Liver (tissue), 9 donors: ENCODE data around the gene RSPO4. TPM values are rescaled to one million over a fixed set of nuclear protein-coding genes. Genes with fewer than 3 reads are reported as not detected.
"Not testable (repeated sequence)": the region's sequence is repeated elsewhere in the genome, so short reads cannot be mapped to it uniquely, and the experiment has no call there.

Experiments
- DNase-seq: peaks from one replicate; pipeline ENCODE4 v3.0.0-alpha.2; 2017; ENCODE audit warnings: low spot score
- H3K27ac ChIP-seq, 2 donors: one replicate each; pipeline ENCODE4 v1.7.0; 2013; ENCODE audit warnings: inconsistent platforms in 2 of 2, low read length in 2 of 2, control low read depth in 1 of 2, low read depth in 1 of 2, mild to moderate bottlenecking in 1 of 2
- H3K27me3 ChIP-seq, 4 donors: one replicate each; pipeline versions ENCODE4 v1.6.1 to v1.7.0; 2013; ENCODE audit warnings: low read length in 3 of 4, inconsistent platforms in 1 of 4, mild to moderate bottlenecking in 1 of 4, moderate library complexity in 1 of 4; ENCODE audit not compliant: control insufficient read depth in 4 of 4, insufficient read depth in 4 of 4
- H3K36me3 ChIP-seq, 4 donors: one replicate each; pipeline versions ENCODE4 v1.6.1 to v1.7.0; 2013; ENCODE audit warnings: low read length in 3 of 4, mild to moderate bottlenecking in 3 of 4, low read depth in 1 of 4, moderate library complexity in 1 of 4; ENCODE audit not compliant: control insufficient read depth in 4 of 4, insufficient read depth in 3 of 4
- H3K4me1 ChIP-seq, 4 donors: one replicate each; pipeline versions ENCODE4 v1.6.1 to v1.7.0; 2013; ENCODE audit warnings: low read length in 3 of 4, mild to moderate bottlenecking in 3 of 4, moderate library complexity in 1 of 4; ENCODE audit not compliant: control insufficient read depth in 4 of 4, insufficient read depth in 4 of 4
- H3K4me3 ChIP-seq, 3 donors: one replicate each; pipeline versions ENCODE4 v1.6.1 to v1.7.0; 2013; ENCODE audit warnings: low read length in 3 of 3, control low read depth in 1 of 3, low read depth in 1 of 3, mild to moderate bottlenecking in 1 of 3
- H3K9ac ChIP-seq, 2 donors: one replicate each; pipeline ENCODE4 v1.7.0; 2013; ENCODE audit warnings: low read length in 2 of 2, mild to moderate bottlenecking in 2 of 2, moderate library complexity in 2 of 2, control low read depth in 1 of 2, low read depth in 1 of 2
- H3K9me3 ChIP-seq, 4 donors: one replicate each; pipeline versions ENCODE4 v1.6.1 to v1.7.0; 2013; ENCODE audit warnings: low read length in 3 of 4; ENCODE audit not compliant: control insufficient read depth in 4 of 4
- ATF3 ChIP-seq: IDR thresholded peaks from 2 replicates; pipeline ENCODE4 v1.6.1; 2016; ENCODE audit warnings: antibody characterized with exemption
- CTCF ChIP-seq: fragments of 150-350 bp; IDR thresholded peaks from 2 replicates; pipeline ENCODE4 v1.5.1; 2017; ENCODE audit warnings: improper control_type of control experiment, low read depth, low read length; ENCODE audit not compliant: missing input control
- EGR1 ChIP-seq, 2 donors: IDR thresholded peaks; 2 replicates each; pipeline ENCODE4 v1.6.1; 2016 to 2018; ENCODE audit warnings: antibody characterized with exemption in 2 of 2, low read depth in 2 of 2
- FOXA1 ChIP-seq: IDR thresholded peaks from 2 replicates; pipeline ENCODE4 v1.6.1; 2016; ENCODE audit warnings: antibody characterized with exemption
- FOXA2 ChIP-seq: IDR thresholded peaks from 2 replicates; pipeline ENCODE4 v1.6.1; 2016; ENCODE audit warnings: antibody characterized with exemption
- GABPA ChIP-seq, 2 donors: IDR thresholded peaks in 1 of 2; conservative IDR thresholded peaks in 1 of 2; 2 replicates each; pipeline ENCODE4 v1.6.1; 2016; ENCODE audit warnings: antibody characterized with exemption in 2 of 2, mild to moderate bottlenecking in 1 of 2, moderate library complexity in 1 of 2
- HNF4A ChIP-seq, 2 donors: conservative IDR thresholded peaks; 2 replicates each; pipeline ENCODE4 v1.6.1; 2016; ENCODE audit warnings: antibody characterized with exemption in 2 of 2, mild to moderate bottlenecking in 2 of 2
- HNF4G ChIP-seq: IDR thresholded peaks from 2 replicates; pipeline ENCODE4 v1.6.1; 2016; ENCODE audit warnings: antibody characterized with exemption
- JUND ChIP-seq, 2 donors: IDR thresholded peaks; 2 replicates each; pipeline ENCODE4 v1.6.1; 2016; ENCODE audit warnings: antibody characterized with exemption in 2 of 2
- MAX ChIP-seq: IDR thresholded peaks from 2 replicates; pipeline ENCODE4 v1.6.1; 2016; ENCODE audit warnings: antibody characterized with exemption
- NR2F2 ChIP-seq: IDR thresholded peaks from 2 replicates; pipeline ENCODE4 v1.6.1; 2016; ENCODE audit warnings: antibody characterized with exemption
- RAD21 ChIP-seq, 2 donors: IDR thresholded peaks; 2 replicates each; pipeline ENCODE4 v1.6.1; 2016; ENCODE audit warnings: antibody characterized with exemption in 2 of 2, mild to moderate bottlenecking in 2 of 2
- REST ChIP-seq: IDR thresholded peaks from 2 replicates; pipeline ENCODE4 v1.6.1; 2016; ENCODE audit warnings: antibody characterized with exemption, mild to moderate bottlenecking
- RXRA ChIP-seq, 2 donors: IDR thresholded peaks; 2 replicates each; pipeline ENCODE4 v1.6.1; 2017 to 2018; ENCODE audit warnings: antibody characterized with exemption in 2 of 2, mild to moderate bottlenecking in 1 of 2
- SP1 ChIP-seq: IDR thresholded peaks from 2 replicates; pipeline ENCODE4 v1.6.1; 2018; ENCODE audit warnings: antibody characterized with exemption, mild to moderate bottlenecking
- TAF1 ChIP-seq: conservative IDR thresholded peaks from 2 replicates; pipeline ENCODE4 v1.6.1; 2016; ENCODE audit warnings: antibody characterized with exemption, mild to moderate bottlenecking
- YY1 ChIP-seq: IDR thresholded peaks from 2 replicates; pipeline ENCODE4 v1.6.1; 2016; ENCODE audit warnings: antibody characterized with exemption, mild to moderate bottlenecking
- ZBTB33 ChIP-seq: IDR thresholded peaks from 2 replicates; pipeline ENCODE4 v1.6.1; 2016; ENCODE audit warnings: antibody characterized with exemption
- WGBS: extraction: QIAGEN DNeasy Blood & Tissue Kit; methylation state at CpG from one replicate; pipeline ENCODE4 v1.1.7; 2013; 5-methylcytosine and 5-hydroxymethylcytosine counted together
- polyA plus RNA-seq, 2 donors: library from polyadenylated mRNA; stranded (reverse) in 1 of 2; unstranded in 1 of 2; fragments of 200-250 nt in 1 of 2; fragments of >200 nt in 1 of 2; fragmentation: Nextera tagmentation in 1 of 2; extraction: Ambion mirVana in 1 of 2; gene quantifications; one replicate each; pipeline versions ENCODE4 v1.2.1 to v1.2.3, GENCODE V29; 2013 to 2015
- total RNA-seq, 2 donors: library from RNA; depleted of rRNA; stranded (reverse); fragments of >200 nt; gene quantifications; one replicate each; pipeline ENCODE4 v1.2.3, GENCODE V29; 2014
- donor health status: healthy.
- donor health status: healthy.
- donor health status: healthy.
- donor health status: healthy.
- donor health status: healthy.

Gene RSPO4
- total and polyA plus RNA-seq, 4 donors, result not detected

- no peak for TF ChIP-seq CTCF
- no peak for TF ChIP-seq GABPA (IDR thresholded peaks at IDR 0.05 in 1 of 2, conservative IDR thresholded peaks at IDR 0.05 in 1 of 2)
- TF ChIP-seq EGR1 (IDR thresholded peaks at IDR 0.05; ENCODE audit: low read depth in 2 of 2), result no peak
- TF ChIP-seq ATF3, result no peak
- TF ChIP-seq FOXA1, result no peak
Measured at GRCh38 chr20:986733-987355, 15.3 kb downstream of the RSPO4 start (continued).

- not testable (repeated sequence) for H3K4me3 ChIP-seq, H3K9ac ChIP-seq, H3K27ac ChIP-seq, H3K4me1 ChIP-seq, H3K36me3 ChIP-seq, H3K27me3 ChIP-seq, DNase-seq, H3K9me3 ChIP-seq
- WGBS, result 88% methylated on average over 1 of the region's 1 CpG
Measured at GRCh38 chr20:984994-985393, 17.1 kb downstream of the RSPO4 start.

- 35% methylated on average over 9 of the region's 9 CpGs for WGBS
- Histone ChIP-seq H3K36me3 (no peaks in the 10 kb centered on the region), H3K9ac (no peak overlapping the region), H3K9me3 (no peaks in the 10 kb centered on the region), H3K27ac (no peak overlapping the region), H3K4me1 (no peaks in the 10 kb centered on the region), H3K27me3 (peaks cover 0 to 3% (median 0%) of the 10 kb centered on the region in 4 donors), H3K4me3 (no peak overlapping the region)
- no peak for DNase-seq
- TF ChIP-seq JUND (IDR thresholded peaks at IDR 0.05) (no peak), RXRA (IDR thresholded peaks at IDR 0.05) (no peak), HNF4A (conservative IDR thresholded peaks at IDR 0.05) (no peak), YY1 (no peak), HNF4G (no peak), EGR1 (IDR thresholded peaks at IDR 0.05; ENCODE audit: low read depth in 2 of 2) (no peak), SP1 (no peak), ATF3 (no peak), NR2F2 (no peak), MAX (no peak), FOXA1 (no peak), FOXA2 (no peak), CTCF (no peak), GABPA (IDR thresholded peaks at IDR 0.05 in 1 of 2, conservative IDR thresholded peaks at IDR 0.05 in 1 of 2) (no peak), REST (no peak), RAD21 (IDR thresholded peaks at IDR 0.05) (no peak), ZBTB33 (no peak), TAF1 (no peak)
Measured at GRCh38 chr20:982754-983153, 19.4 kb downstream of the RSPO4 start.
